ENCODE data around the gene NPPA. TPM values are rescaled to one million over a fixed set of nuclear protein-coding genes. Genes with fewer than 3 reads are reported as not detected.
"Not testable (repeated sequence)": the region's sequence is repeated elsewhere in the genome, so short reads cannot be mapped to it uniquely, and the experiment has no call there.

Gene NPPA
- total RNA-seq, 1 experiment from 2014 or later = not detected

DNA sequence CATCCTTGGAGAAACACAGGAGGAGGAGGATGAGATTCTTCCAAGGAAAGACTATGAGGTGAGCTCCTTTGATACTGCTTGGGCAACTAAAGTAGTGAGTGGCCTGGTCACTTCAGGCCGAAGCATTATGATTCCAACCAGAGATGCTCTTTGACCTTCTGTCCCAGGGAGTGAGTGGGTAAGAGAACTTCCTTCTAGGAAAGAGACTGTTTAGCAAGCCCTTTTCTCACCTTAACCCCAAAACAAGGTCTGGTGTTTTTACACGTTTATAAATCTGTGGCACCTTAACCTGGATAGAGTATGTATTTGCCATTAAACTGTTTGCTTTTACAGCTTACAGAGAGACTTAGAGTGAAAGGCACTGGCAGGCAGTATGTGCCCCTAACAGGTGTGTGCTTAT is 40.5 kb downstream of the NPPA start:
- DNase-seq (ENCODE audit: low read depth) = no peak

DNA sequence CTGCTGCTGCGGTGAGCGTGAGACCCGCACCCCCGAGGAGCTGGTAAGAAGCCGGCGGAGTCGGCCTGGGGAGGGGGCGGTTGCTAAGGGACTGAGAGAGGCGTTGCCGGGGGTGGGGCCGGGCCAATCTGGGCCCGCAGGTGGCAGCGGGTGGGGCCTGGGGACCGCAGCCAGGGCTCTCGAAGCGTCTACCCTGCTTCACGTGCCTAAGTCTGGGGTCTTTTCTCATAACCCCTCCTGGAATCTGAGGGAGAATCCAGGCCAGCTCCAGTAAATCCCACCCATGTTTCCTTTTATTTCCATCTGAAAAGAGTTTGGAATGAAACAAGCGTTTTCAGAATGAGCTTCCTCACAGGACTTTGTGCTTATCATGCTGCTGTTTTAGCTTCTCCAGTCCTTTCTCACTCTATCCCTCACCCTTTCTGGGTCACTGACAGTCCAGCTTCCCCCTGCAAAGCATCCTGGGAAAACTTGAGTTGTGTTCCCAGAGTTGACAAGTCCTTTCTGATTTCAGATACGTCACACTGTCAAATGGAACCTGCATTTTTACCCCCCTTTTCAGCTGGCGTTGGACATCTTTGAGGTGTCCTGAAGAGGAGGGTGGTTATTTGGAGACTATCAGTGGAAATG is 41.2 kb downstream of the NPPA start:
- DNase-seq (ENCODE audit: low read depth) = peak; percentile 35

DNA sequence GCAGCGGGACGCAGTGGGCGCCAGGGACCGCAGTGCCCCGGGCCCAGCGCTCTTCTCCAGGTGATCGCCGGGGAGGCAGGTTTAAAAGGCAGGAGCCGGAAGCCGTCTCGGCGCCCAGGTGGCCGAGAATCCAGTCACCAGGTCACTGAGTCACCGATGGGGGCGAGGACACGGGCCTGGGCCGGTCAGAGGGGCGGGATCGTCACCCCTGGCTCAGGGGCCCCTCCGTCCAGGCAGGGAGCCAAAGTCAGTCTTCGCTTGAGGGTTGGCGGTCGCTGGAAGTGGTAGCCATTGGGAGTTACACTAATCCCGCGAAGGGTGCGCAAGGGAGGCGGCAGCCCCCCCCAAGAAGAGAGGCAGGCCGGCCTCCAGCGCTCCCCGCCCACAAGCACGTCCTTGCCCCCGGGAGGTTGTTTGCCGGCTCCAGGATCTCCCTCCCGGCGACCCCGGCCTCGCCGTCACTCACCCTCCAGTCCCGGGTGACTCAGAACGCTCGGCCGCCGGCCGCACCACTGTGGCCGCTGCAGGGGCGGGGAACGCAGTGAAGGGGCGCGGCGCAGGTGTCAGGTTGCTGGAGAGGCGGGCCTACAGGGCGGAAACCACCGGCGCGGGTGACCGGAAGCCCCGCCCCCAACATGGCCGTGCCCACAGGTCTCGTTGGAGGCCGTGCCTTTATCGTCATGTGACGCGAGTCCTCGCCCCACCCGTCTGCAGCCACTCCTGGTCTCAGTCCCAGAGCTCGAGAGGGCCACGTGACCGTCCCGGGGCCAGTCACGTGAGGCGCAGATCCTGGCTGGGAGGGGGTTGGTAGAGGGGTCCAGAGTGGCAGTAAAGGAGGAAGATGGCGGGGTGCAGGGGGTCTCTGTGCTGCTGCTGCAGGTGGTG is 41.9 kb downstream of the NPPA start, which contains the start of the genes CLCN6 and MTHFR:
CLCN6 (plus strand) TSS at position 770 of the 885 bp plus-strand sequence; CDS start at position 842, 72 bp downstream.
MTHFR (minus strand) TSS at position 543 of the 885 bp plus-strand sequence. CDS start 2,848 bp downstream, outside the sequence.
- DNase-seq (ENCODE audit: low read depth) = peak; percentile 99

DNA sequence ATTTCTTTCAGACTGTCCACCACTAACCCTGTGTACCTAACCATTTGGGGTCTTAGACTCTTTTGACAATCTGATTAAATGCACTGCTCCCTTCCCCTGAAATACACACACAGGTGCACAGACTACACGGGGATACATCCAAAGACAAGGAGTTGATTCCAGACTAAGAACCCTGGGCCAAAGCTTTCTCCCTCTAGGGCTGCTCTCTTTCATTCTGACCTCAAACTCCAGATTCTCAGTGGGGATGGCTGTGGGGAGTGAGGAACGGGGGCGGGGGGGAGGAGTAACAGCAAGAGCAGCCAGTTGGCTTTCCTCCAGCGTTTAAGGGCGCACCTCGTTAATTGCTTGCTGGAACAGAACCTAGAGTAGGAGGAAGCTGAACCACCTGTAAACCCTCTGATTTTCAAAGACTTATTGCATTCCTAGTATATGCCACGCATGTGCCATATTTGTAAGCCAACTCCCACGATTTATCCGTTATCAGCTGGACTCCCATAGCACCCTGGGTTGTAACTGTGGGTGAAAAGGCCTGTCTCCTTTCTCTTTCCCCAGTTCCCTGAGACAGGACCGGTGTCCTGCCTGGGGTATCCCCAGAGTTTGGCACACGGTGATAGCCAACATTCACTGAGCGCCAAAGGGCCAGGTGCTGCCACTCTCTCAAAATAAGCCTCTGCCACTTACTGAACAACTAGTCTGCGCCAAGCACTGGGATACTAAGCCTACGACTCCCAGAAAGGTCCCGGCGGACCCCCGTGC is 42.7 kb downstream of the NPPA start:
- peak; percentile 51 for DNase-seq (ENCODE audit: low read depth)

DNA sequence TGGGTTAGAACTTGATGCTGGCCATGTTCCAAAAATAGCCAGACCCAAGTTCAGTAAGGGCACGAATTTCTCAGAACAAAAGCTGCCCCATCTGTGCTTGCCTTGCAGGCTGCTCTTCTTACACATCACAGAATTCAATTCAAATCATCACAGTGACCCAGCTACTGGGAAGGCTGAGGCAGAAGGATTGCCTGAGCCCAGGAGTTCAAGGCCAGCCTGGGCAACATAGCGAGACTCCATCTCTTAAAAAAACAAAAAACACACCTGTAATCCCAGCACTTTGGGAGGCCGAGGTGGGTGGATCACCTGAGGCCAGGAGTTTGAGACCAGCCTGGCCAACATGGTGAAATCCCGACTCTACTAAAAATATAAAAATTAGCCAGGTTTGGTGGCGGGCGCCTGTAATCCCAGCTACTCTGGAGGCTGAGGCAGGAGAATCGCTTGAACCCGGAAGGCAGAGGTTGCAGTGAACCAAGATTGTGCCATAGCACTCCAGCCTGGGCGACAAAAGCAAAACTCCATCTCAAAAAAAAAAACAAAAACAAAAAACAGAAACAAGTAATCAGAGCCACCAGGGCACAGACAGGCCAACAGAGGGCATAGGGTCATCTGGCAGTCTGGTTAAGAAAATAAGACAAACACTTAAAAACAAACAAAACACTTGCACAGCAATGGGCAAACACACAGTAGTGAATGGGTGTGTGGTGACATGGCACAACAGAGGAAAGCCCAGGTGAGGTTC is 43.5 kb downstream of the NPPA start:
- not testable (repeated sequence) for DNase-seq (ENCODE audit: low read depth)

- peak; percentile 95 for DNase-seq (ENCODE audit: low read depth)
Observed at GRCh38 chr1:11802973-11803885, 44.4 kb downstream of the NPPA start.

DNA sequence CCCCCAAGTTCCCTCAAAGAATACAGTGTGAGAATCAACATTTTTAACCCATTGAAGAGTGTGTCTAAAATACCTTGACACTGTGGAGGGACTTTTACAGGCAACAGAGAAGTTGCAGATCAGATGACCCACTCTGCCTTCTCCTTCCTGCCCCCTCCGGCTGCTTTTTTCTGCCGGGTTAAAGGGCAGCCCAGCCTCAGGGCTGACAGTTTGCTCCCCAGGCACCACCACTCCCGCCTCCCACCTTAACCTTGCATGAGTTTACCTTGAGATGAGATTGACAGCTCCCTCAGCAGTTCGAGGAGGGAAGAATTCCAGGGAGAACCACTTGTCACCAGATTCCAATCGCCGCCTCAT is 45.0 kb downstream of the NPPA start:
- DNase-seq (ENCODE audit: low read depth) = peak; percentile 17

DNA sequence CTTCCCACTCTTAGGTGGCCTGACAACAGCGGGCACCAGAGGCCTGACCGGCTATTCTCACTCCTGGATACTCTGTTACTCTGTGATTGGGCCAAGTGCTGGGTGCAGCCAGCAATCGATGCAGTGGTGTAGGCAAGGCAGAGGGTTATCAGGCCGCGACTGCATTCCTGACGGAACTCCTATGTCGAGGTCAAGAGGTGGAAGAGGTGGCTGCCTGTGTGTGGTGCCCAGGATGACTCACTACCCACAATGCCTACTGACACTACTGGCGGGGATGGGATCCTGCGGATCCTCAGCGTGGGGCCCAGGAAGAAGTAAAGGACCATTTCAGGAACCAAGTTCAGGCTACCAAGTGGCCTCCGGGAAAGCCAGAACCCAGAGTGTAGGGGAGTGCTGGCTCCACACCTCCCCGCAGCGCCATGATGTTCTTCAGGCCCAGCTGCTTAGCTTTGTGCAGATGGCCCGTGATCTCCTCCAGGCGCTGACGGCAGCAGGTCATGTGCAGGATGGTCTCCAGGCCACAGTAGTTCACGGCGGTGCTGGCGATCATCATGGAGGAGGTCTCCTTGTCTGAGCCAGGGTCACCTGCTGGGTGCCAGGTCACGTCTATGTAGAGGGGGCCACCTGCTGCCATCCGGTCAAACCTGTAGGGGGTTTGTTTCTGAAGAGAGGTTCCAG is 46.7 kb downstream of the NPPA start:
- peak; percentile 42 for DNase-seq (ENCODE audit: low read depth)

GRCh38 chr1:11800391-11800755 is 47.2 kb downstream of the NPPA start:
- no peak for DNase-seq (ENCODE audit: low read depth)

DNA sequence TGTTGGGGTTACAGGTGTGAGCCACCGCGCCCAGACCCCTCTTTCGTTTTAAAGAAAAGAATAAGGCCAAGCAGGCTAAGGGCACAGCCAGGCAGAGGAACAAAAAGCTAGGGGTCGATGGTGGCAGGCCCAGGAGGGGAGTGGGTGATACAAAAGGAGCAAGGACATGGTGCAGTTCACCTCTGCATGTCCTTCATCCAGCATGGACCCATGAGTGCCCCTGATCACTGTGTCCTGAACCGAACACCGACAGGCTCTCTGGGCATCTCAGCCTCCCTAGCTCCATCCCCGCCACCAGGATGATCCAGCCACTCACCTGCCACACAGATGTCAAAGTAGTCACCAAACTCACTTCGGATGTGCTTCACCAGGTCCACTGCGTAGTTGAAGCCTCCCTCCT is 47.7 kb downstream of the NPPA start:
- no peak for DNase-seq (ENCODE audit: low read depth)

DNA sequence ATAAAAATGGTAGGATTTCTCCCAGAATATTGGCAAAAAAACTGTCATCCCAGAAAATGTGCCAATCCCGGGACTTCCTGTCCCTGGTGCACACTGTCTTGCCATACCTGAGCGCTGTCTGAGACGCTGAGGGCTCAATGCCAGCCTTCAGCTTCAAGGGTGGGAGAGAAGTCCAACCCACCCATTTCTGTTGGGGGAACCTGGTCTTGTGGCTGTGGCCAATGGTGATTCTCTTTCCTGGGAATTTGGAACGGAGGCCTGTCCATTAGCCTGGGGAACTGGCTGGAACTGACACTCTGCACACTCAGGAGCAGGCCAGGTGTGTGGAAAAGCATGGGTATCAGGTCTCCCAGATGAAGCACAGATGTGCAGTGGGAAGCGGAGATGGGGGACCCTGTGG is 48.5 kb downstream of the NPPA start:
- DNase-seq (ENCODE audit: low read depth) = no peak

- DNase-seq (ENCODE audit: low read depth) = no peak
Observed at GRCh38 chr1:11797525-11798216, 49.9 kb downstream of the NPPA start.

- DNase-seq (ENCODE audit: low read depth) = no peak
Observed at GRCh38 chr1:11796036-11796828, 51.4 kb downstream of the NPPA start.

Other genes starting within 250 kb of the NPPA start
- 0.10 and 0.36 TPM in 2 replicates for gene FBXO2, start 193.4 kb downstream of the NPPA start, total RNA-seq (2014; rRNA removed; shearing (Covaris generic))
- gene FBXO44, start 192.9 kb downstream of the NPPA start, total RNA-seq (2014; rRNA removed; shearing (Covaris generic)) = 4.7 and 6.7 TPM in 2 replicates
- 2.3 and 2.9 TPM in 2 replicates for gene FBXO6, start 183.6 kb downstream of the NPPA start, total RNA-seq (2014; rRNA removed; shearing (Covaris generic))
- gene MAD2L2, start 166.6 kb downstream of the NPPA start, total RNA-seq (2014; rRNA removed; shearing (Covaris generic)) = 143 and 155 TPM in 2 replicates
- gene DRAXIN, start 156.1 kb downstream of the NPPA start, total RNA-seq (2014; rRNA removed; shearing (Covaris generic)) = under 0.01 and 0.10 TPM in 2 replicates
- gene AGTRAP, start 111.6 kb downstream of the NPPA start, total RNA-seq (2014; rRNA removed; shearing (Covaris generic)) = 53.5 and 94.5 TPM in 2 replicates
- gene C1orf167, start 85.6 kb downstream of the NPPA start, total RNA-seq (2014; rRNA removed; shearing (Covaris generic)) = not detected in 2 replicates
- gene MTHFR, start 41.8 kb downstream of the NPPA start, total RNA-seq (2014; rRNA removed; shearing (Covaris generic)) = 3.2 and 3.4 TPM in 2 replicates
- 5.5 and 6.2 TPM in 2 replicates for gene CLCN6, start 41.6 kb downstream of the NPPA start, total RNA-seq (2014; rRNA removed; shearing (Covaris generic))
- not detected in 2 replicates for gene NPPB, start 11.2 kb upstream of the NPPA start, total RNA-seq (2014; rRNA removed; shearing (Covaris generic))
- 53.2 and 58.2 TPM in 2 replicates for gene KIAA2013, start 78.6 kb upstream of the NPPA start, total RNA-seq (2014; rRNA removed; shearing (Covaris generic))
- 395 and 413 TPM in 2 replicates for gene PLOD1, start 86.9 kb upstream of the NPPA start, total RNA-seq (2014; rRNA removed; shearing (Covaris generic))
- 36.0 and 38.9 TPM in 2 replicates for gene MFN2, start 132.7 kb upstream of the NPPA start, total RNA-seq (2014; rRNA removed; shearing (Covaris generic))
- 25.1 and 35.0 TPM in 2 replicates for gene MIIP, start 171.7 kb upstream of the NPPA start, total RNA-seq (2014; rRNA removed; shearing (Covaris generic))
- gene TNFRSF8, start 215.5 kb upstream of the NPPA start, total RNA-seq (2014; rRNA removed; shearing (Covaris generic)) = not detected in 2 replicates

Measured in RPMI7951 (cell line).